ENCODE measurements around the gene NHERF1. TPM values are rescaled to one million over a fixed set of nuclear protein-coding genes. Genes with fewer than 3 reads are reported as not detected.

Gene NHERF1
- total RNA-seq, 1 experiment from 2014 or later = 90.8 TPM

GRCh38 chr17:74733365-74734122 is 14.9 kb upstream of the NHERF1 start:
- in situ Hi-C loops (cut with HindIII; ENCODE audit: low pct_unique_long_range_greater_than_20kb, low sequenced_read_pairs) (no loop called here), intact Hi-C loops (cut with micrococcal nuclease; ENCODE audit: unreplicated experiment) (no loop called here)
- no TSS peak for BruUV-seq (replicated peaks)
- Histone ChIP-seq H3K27me3 (ENCODE audit: control insufficient read depth, insufficient read depth, low read length) (0 out of 2 replicates have a peak, but pooled peaks cover 3% of the 10 kb centered on the region), H3K27ac (ENCODE audit: low read length) (no peak overlapping the region), H3K4me1 (ENCODE audit: control insufficient read depth, insufficient read depth, low read length) (peaks cover 7% of the 10 kb centered on the region), H3K9me3 (ENCODE audit: control insufficient read depth, insufficient read depth, low read depth, low read length) (no peaks in the 10 kb centered on the region), H3K36me3 (ENCODE audit: control insufficient read depth, insufficient read depth, low read length) (no peaks in the 10 kb centered on the region), H3K4me3 (ENCODE audit: low read depth in 2 of 2, low read length in 2 of 2) (no peak overlapping the region)
- TF ChIP-seq REST (IDR thresholded peaks at IDR 0.05; ENCODE audit: insufficient read depth in 1 of 2, low read depth in 2 of 2, low read length in 1 of 2) (no peak), SIN3A (IDR thresholded peaks at IDR 0.05; ENCODE audit: borderline replicate concordance, insufficient read depth, low read depth, low read length) (no peak), CTCF (IDR thresholded peaks at IDR 0.05) (no peak), TCF7L2 (IDR thresholded peaks at IDR 0.05; ENCODE audit: low read depth, low read length) (no peak), POLR2AphosphoS5 (IDR thresholded peaks at IDR 0.05; ENCODE audit: low read depth, low read length) (no peak)
- POLR2A ChIA-PET = no interaction called here
- CTCF ChIA-PET = no interaction called here
- DNase-seq (ENCODE audit: low read depth, low spot score) (no peak), ATAC-seq (no peak)

GRCh38 chr17:74734256-74734655 is 14.2 kb upstream of the NHERF1 start:
- Histone ChIP-seq H3K36me3 (ENCODE audit: control insufficient read depth, insufficient read depth, low read length) (no peaks in the 10 kb centered on the region), H3K27me3 (ENCODE audit: control insufficient read depth, insufficient read depth, low read length) (0 out of 2 replicates have a peak, but pooled peaks cover 3% of the 10 kb centered on the region), H3K4me3 (ENCODE audit: low read depth in 2 of 2, low read length in 2 of 2) (no peak overlapping the region), H3K4me1 (ENCODE audit: control insufficient read depth, insufficient read depth, low read length) (peaks cover 7% of the 10 kb centered on the region), H3K27ac (ENCODE audit: low read length) (no peak overlapping the region), H3K9me3 (ENCODE audit: control insufficient read depth, insufficient read depth, low read depth, low read length) (no peaks in the 10 kb centered on the region)
- intact Hi-C loops (cut with micrococcal nuclease; ENCODE audit: unreplicated experiment) (no loop called here), in situ Hi-C loops (cut with HindIII; ENCODE audit: low pct_unique_long_range_greater_than_20kb, low sequenced_read_pairs) (no loop called here)
- no peak for ATAC-seq
- DNase-seq (ENCODE audit: low read depth, low spot score) = no peak
- BruUV-seq (replicated peaks) = no TSS peak
- ChIA-PET POLR2A (no interaction called here), CTCF (interaction anchor here (0.5 to 0.7 kb wide), 4 partner anchors 55 to 1768 kb away, joined by 3 to 11 read pairs (median 4); no protein-coding TSS in a partner anchor)
- TF ChIP-seq CTCF (IDR thresholded peaks at IDR 0.05) = no peak
- TF ChIP-seq SIN3A (IDR thresholded peaks at IDR 0.05; ENCODE audit: borderline replicate concordance, insufficient read depth, low read depth, low read length) = no peak
- TF ChIP-seq POLR2AphosphoS5 (IDR thresholded peaks at IDR 0.05; ENCODE audit: low read depth, low read length) = no peak
- no peak for TF ChIP-seq TCF7L2 (IDR thresholded peaks at IDR 0.05; ENCODE audit: low read depth, low read length)
- no peak for TF ChIP-seq REST (IDR thresholded peaks at IDR 0.05; ENCODE audit: insufficient read depth in 1 of 2, low read depth in 2 of 2, low read length in 1 of 2)
